Tibial artery (tissue), 4 donors: Measurements from ENCODE around the gene ARIH1.

Experiments used
- DNase-seq, 2 donors: peaks; one replicate each; pipeline ENCODE4 v3.0.0-alpha.2; 2019
- H3K27ac ChIP-seq, 2 donors: fragments of 200-600 bp; sonication (generic) in 1 of 2; 1 replicate in 1 of 2; 2 replicates in 1 of 2; pipeline ENCODE4 v1.5.1; 2018 to 2019; ENCODE audit warnings: mild to moderate bottlenecking in 1 of 2
- H3K27me3 ChIP-seq, 2 donors: fragments of 200-600 bp; sonication (generic) in 1 of 2; one replicate each; pipeline versions ENCODE4 v1.5.1 to v1.6.0; 2016 to 2019
- H3K36me3 ChIP-seq, 3 donors: fragments of 200-600 bp; sonication (generic) in 2 of 3; one replicate each; pipeline ENCODE4 v1.5.1; 2016 to 2019; ENCODE audit warnings: mild to moderate bottlenecking in 2 of 3
- H3K4me1 ChIP-seq, 4 donors: fragments of 200-600 bp; sonication (generic) in 2 of 4; 1 replicate in 3 of 4; 2 replicates in 1 of 4; pipeline ENCODE4 v1.5.1; 2016 to 2019
- H3K4me3 ChIP-seq, 2 donors: fragments of 200-600 bp; sonication (generic) in 1 of 2; 1 replicate in 1 of 2; 2 replicates in 1 of 2; pipeline ENCODE4 v1.5.1; 2018 to 2019; ENCODE audit warnings: mild to moderate bottlenecking in 2 of 2
- H3K9me3 ChIP-seq, 3 donors: fragments of 200-600 bp; sonication (generic) in 1 of 3; one replicate each; pipeline ENCODE4 v1.5.1; 2016 to 2019
- intact Hi-C: fragments of 100-400 bp; cut with DNase I; formaldehyde crosslinking; loops from one replicate; pipeline ENCODE4 v1.15.0; 2023; ENCODE audit warnings: low total_unique reads
- TF ChIP-seq, protein P1 (sequence below), 2 experiments: fragments of 200-600 bp in 1 of 2; fragments of 450-650 bp in 1 of 2; IDR thresholded peaks; one replicate each; pipeline ENCODE4 v1.5.1; 2017 to 2019; ENCODE audit warnings: antibody characterized with exemption in 2 of 2, mild to moderate bottlenecking in 1 of 2, moderate library complexity in 1 of 2

Gene ARIH1

DNA sequence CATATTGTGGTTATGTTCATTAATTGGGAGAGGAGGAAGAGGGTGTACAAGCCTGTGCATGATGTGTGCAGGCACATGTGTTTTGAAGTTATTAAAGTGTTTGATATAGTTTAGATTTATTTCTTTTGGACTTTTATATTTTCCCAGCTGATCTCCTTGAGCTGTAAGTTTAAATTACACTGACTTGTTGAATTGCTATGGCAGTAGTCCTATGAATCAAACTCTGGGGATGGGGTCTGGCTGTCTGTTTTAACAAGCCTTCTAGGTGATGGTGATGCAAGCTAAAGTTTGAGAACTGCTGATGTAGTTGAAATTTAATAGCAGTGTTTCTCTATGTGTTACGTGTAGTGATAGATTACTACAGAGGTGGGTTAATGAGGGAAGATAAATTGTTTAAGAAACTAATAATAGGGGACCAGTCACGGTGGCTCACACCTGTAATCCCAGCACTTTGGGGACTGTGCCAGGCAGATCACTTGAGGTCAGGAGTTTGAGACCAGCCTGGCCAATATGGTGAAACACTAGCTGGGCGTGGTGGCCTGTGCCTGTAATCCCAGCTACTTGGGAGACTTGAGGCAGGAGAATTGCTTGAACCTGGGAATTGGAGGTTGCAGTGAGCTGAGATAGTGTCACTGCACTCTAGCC is 7.0 kb downstream of the ARIH1 start:
- no peaks in the 10 kb centered on the region for H3K9me3 ChIP-seq
- H3K4me3 ChIP-seq: no peak overlapping the region
- no peak for DNase-seq
- H3K27ac ChIP-seq: no peak overlapping the region
- H3K27me3 ChIP-seq: no peaks in the 10 kb centered on the region
- peaks cover 0 to 17% (median 8%) of the 10 kb centered on the region in 3 donors for H3K36me3 ChIP-seq
- peaks cover 0 to 83% (median 54%) of the 10 kb centered on the region in 4 donors for H3K4me1 ChIP-seq
- intact Hi-C loops: no loop called here
- TF ChIP-seq, protein P1, sequence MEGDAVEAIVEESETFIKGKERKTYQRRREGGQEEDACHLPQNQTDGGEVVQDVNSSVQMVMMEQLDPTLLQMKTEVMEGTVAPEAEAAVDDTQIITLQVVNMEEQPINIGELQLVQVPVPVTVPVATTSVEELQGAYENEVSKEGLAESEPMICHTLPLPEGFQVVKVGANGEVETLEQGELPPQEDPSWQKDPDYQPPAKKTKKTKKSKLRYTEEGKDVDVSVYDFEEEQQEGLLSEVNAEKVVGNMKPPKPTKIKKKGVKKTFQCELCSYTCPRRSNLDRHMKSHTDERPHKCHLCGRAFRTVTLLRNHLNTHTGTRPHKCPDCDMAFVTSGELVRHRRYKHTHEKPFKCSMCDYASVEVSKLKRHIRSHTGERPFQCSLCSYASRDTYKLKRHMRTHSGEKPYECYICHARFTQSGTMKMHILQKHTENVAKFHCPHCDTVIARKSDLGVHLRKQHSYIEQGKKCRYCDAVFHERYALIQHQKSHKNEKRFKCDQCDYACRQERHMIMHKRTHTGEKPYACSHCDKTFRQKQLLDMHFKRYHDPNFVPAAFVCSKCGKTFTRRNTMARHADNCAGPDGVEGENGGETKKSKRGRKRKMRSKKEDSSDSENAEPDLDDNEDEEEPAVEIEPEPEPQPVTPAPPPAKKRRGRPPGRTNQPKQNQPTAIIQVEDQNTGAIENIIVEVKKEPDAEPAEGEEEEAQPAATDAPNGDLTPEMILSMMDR (IDR thresholded peaks at IDR 0.05): no peak

DNA sequence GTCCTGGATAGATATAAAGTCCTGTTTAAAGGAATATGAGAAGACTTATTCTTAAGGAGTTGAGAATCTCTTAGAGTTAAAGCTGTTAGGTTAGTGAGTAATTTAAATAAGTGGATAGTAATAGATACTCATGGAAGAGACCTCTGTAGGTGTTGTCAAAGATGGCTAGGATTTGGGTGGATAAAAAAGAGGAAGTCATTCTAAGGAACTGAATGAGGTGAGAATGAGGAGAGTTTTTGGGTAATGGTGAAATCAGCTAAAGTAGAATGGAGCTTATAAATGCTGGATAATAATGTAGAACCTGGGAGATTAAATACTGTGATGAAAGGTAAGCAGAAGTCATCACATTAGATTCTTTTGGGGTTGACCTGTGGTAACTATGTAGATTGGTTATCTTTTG is 8.1 kb downstream of the ARIH1 start:
- H3K36me3 ChIP-seq: peaks cover 0 to 17% (median 8%) of the 10 kb centered on the region in 3 donors
- H3K27ac ChIP-seq: no peak overlapping the region
- DNase-seq: no peak
- H3K4me1 ChIP-seq: peaks cover 0 to 83% (median 48%) of the 10 kb centered on the region in 4 donors
- no peak overlapping the region for H3K4me3 ChIP-seq
- H3K9me3 ChIP-seq: no peaks in the 10 kb centered on the region
- no peaks in the 10 kb centered on the region for H3K27me3 ChIP-seq
- intact Hi-C loops: no loop called here
- TF ChIP-seq, protein P1 (IDR thresholded peaks at IDR 0.05): no peak

DNA sequence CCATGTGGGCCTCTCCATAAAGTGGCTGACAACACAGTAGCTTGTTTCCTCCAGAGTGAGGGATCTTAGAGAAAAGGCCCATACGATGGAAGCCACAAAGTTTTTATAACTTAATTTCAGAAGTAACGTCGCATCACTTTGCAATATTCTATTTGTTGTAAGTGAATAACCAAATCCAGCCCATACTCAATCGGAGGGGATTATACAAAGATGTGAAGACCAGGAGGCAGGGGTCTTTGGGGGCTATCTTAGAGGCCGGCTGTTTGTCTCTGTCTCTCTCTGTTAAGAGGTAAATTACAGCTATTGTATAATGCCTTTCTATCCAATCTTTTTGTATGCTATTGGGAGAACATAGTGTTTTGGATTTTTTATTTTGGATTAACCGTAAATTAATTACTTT is 9.1 kb downstream of the ARIH1 start:
- TF ChIP-seq, protein P1 (IDR thresholded peaks at IDR 0.05): no peak
- H3K27ac ChIP-seq: no peak overlapping the region
- no peak for DNase-seq

DNA sequence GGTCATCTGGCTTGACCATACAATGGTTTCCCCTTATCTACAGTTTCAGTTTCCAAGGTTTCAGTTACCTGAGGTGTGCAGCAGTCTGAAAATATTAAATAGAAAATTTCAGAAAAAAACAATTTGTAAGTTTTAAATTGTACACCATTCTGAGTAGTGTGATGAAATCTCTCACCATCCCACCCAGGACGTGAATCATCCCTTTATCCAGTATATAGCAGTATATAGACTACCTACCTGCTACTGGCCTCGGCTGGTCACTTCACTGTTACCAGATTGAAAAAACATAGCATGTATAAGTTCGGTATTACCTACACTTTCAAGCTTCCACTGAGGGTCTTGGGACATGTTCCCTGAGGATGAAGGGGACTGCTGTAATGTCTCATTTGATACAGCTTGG is 12.0 kb downstream of the ARIH1 start:
- Histone ChIP-seq H3K27ac (no peak overlapping the region), H3K36me3 (no peaks in the 10 kb centered on the region), H3K4me1 (peaks cover 0 to 83% (median 46%) of the 10 kb centered on the region in 4 donors), H3K9me3 (no peaks in the 10 kb centered on the region), H3K27me3 (no peaks in the 10 kb centered on the region), H3K4me3 (no peak overlapping the region)
- intact Hi-C loops: no loop called here
- no peak for DNase-seq
- TF ChIP-seq, protein P1 (IDR thresholded peaks at IDR 0.05): no peak

More for the DNA sequence above, 9.1 kb downstream of the ARIH1 start:
- H3K4me3 ChIP-seq: no peak overlapping the region
- H3K36me3 ChIP-seq: peaks cover 0 to 17% (median 8%) of the 10 kb centered on the region in 3 donors
- peaks cover 0 to 83% (median 47%) of the 10 kb centered on the region in 4 donors for H3K4me1 ChIP-seq
- H3K9me3 ChIP-seq: no peaks in the 10 kb centered on the region
- intact Hi-C loops: no loop called here
- no peaks in the 10 kb centered on the region for H3K27me3 ChIP-seq

DNA sequence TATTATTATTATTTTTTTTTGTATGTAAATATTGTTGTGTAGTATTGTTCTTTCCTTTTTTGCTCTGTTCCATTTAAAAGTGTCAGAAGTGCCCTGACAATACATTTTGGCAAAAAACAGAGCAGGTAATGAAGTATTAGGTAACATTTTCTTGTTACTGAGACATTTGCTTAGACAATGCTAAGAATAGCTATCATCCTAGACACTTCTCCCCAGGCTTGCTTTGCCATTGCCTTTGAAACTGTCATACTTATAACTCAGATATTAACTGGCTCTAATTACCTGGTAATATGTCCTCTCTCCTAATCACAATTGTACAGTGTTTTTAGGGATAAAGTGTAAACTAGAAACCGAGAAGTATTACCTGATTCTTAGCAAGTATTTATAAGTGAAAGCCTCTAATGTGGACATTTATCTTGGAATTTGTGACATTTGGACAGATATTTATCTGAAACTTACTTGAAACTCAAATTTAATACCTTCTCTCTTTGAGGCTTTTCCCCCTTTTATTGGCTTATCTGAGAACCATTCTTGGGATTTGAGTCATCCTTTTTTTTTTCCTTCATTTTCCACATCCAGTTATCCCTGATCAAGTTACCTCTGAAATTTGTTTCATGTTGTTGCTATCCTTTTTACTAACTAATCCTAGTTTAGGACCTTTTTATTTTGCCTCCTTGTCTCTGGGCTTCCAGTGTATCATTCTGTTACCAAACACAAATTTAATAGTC is 13.1 kb downstream of the ARIH1 start:
- TF ChIP-seq, protein P1 (IDR thresholded peaks at IDR 0.05): no peak
- no peak for DNase-seq
- no peak overlapping the region for H3K4me3 ChIP-seq
- H3K36me3 ChIP-seq: no peaks in the 10 kb centered on the region
- H3K27me3 ChIP-seq: no peaks in the 10 kb centered on the region
- intact Hi-C loops: no loop called here
- H3K27ac ChIP-seq: no peak overlapping the region
- H3K4me1 ChIP-seq: peaks cover 0 to 83% (median 42%) of the 10 kb centered on the region in 4 donors
- no peaks in the 10 kb centered on the region for H3K9me3 ChIP-seq
